HEK293 (cell line): Measurements from ENCODE around the gene TFDP1.
A peak's percentile ranks its signal among the peaks of the same experiment; 100 is the strongest.

ENCODE experiments used
- CTCF ChIA-PET: fragments of 350-600 bp; formaldehyde crosslinking; extraction: SDS; loops from one replicate; lab custom pipeline; 2021; ENCODE audit warnings: antibody characterized with exemption; lab: Yijun Ruan, JAX
- POLR2A ChIA-PET: fragments of 300-600 bp; formaldehyde crosslinking; extraction: SDS; loops from one replicate; lab custom pipeline; 2020; ENCODE audit warnings: antibody characterized with exemption, inconsistent platforms; lab: Yijun Ruan, JAX
- H3K27ac ChIP-seq: fragments of 200-500 bp; sonication (Bioruptor generic); 2 replicates; pipeline ENCODE4 v1.5.1; 2014; ENCODE audit warnings: low read depth, low read length, control low read depth, inconsistent platforms; ENCODE audit errors: extremely low read depth
- H3K36me3 ChIP-seq, 2 experiments: fragments of 200-500 bp in 1 of 2; sonication (Bioruptor generic) in 1 of 2; 1 replicate in 1 of 2; 2 replicates in 1 of 2; pipeline ENCODE4 v1.5.1; 2014 to 2017; ENCODE audit warnings: inconsistent platforms in 2 of 2, low read length in 2 of 2; ENCODE audit not compliant: control insufficient read depth in 2 of 2, insufficient read depth in 1 of 2
- H3K4me1 ChIP-seq: fragments of 200-500 bp; sonication (Bioruptor generic); 2 replicates; pipeline ENCODE4 v1.5.1; 2014; ENCODE audit warnings: mild to moderate bottlenecking, low read length, inconsistent platforms; ENCODE audit not compliant: control insufficient read depth, insufficient read depth
- H3K4me3 ChIP-seq: 2 replicates; pipeline ENCODE4 v1.5.1; 2011; ENCODE audit warnings: low read depth, mild to moderate bottlenecking, control low read depth, low read length, moderate library complexity
- H3K9me3 ChIP-seq: fragments of 200-500 bp; sonication (Bioruptor generic); 2 replicates; pipeline ENCODE4 v1.5.1; 2014; ENCODE audit warnings: low read depth, low read length, inconsistent platforms; ENCODE audit not compliant: control insufficient read depth, insufficient read depth
- IKZF3 ChIP-seq: fragments of 450-650 bp; IDR thresholded peaks from 2 replicates; pipeline ENCODE4 v1.5.0; 2018; ENCODE audit warnings: missing biosample characterization, mild to moderate bottlenecking, missing genetic modification characterization, moderate library complexity
- PATZ1 ChIP-seq: fragments of 450-650 bp; formaldehyde crosslinking; IDR thresholded peaks from 2 replicates; pipeline ENCODE4 v1.5.1; 2016; ENCODE audit warnings: missing biosample characterization, missing genetic modification characterization
- WT1 ChIP-seq: fragments of 450-650 bp; formaldehyde crosslinking; IDR thresholded peaks from 2 replicates; pipeline ENCODE4 v1.5.1; 2016; ENCODE audit warnings: missing biosample characterization, missing genetic modification characterization
- YY2 ChIP-seq: fragments of 450-650 bp; formaldehyde crosslinking; IDR thresholded peaks from 2 replicates; pipeline ENCODE4 v1.5.1; 2016; ENCODE audit warnings: missing biosample characterization, missing genetic modification characterization
- ZBTB1 ChIP-seq: fragments of 450-650 bp; formaldehyde crosslinking; IDR thresholded peaks from 2 replicates; pipeline ENCODE4 v1.5.1; 2016; ENCODE audit warnings: missing biosample characterization, missing genetic modification characterization
- ZFP3 ChIP-seq: fragments of 450-650 bp; formaldehyde crosslinking; IDR thresholded peaks from 2 replicates; pipeline ENCODE4 v1.5.1; 2016; ENCODE audit warnings: low read depth, missing biosample characterization, missing genetic modification characterization
- ZNF133 ChIP-seq: fragments of 450-650 bp; formaldehyde crosslinking; IDR thresholded peaks from 2 replicates; pipeline ENCODE4 v1.5.1; 2016; ENCODE audit warnings: missing biosample characterization, missing genetic modification characterization
- ZNF174 ChIP-seq: fragments of 450-650 bp; formaldehyde crosslinking; IDR thresholded peaks from 2 replicates; pipeline ENCODE4 v1.5.0; 2017; ENCODE audit warnings: missing biosample characterization, mild to moderate bottlenecking, missing genetic modification characterization
- ZNF184 ChIP-seq: fragments of 450-650 bp; IDR thresholded peaks from 2 replicates; pipeline ENCODE4 v1.5.1; 2018; ENCODE audit warnings: missing biosample characterization, mild to moderate bottlenecking, missing genetic modification characterization
- ZNF2 ChIP-seq: fragments of 450-650 bp; formaldehyde crosslinking; IDR thresholded peaks from 2 replicates; pipeline ENCODE4 v1.5.1; 2016; ENCODE audit warnings: missing biosample characterization, missing genetic modification characterization
- ZNF202 ChIP-seq: fragments of 450-650 bp; formaldehyde crosslinking; IDR thresholded peaks from 2 replicates; pipeline ENCODE4 v1.5.1; 2016; ENCODE audit warnings: missing biosample characterization, missing genetic modification characterization, borderline replicate concordance
- ZNF274 ChIP-seq, 2 experiments: fragments of 200-500 bp in 1 of 2; fragments of 450-650 bp in 1 of 2; sonication (Bioruptor generic) in 1 of 2; formaldehyde crosslinking in 1 of 2; IDR thresholded peaks; 2 replicates each; pipeline versions ENCODE4 v1.5.1 to v1.6.1; 2014 to 2016; ENCODE audit warnings: borderline replicate concordance in 1 of 2, inconsistent platforms in 1 of 2, low read length in 1 of 2, missing biosample characterization in 1 of 2, missing genetic modification characterization in 1 of 2
- ZNF324 ChIP-seq: fragments of 450-650 bp; formaldehyde crosslinking; IDR thresholded peaks from 2 replicates; pipeline ENCODE4 v1.5.1; 2016; ENCODE audit warnings: missing biosample characterization, missing genetic modification characterization
- ZNF473 ChIP-seq: fragments of 450-650 bp; formaldehyde crosslinking; IDR thresholded peaks from 2 replicates; pipeline ENCODE4 v1.5.1; 2017; ENCODE audit warnings: missing biosample characterization, missing genetic modification characterization
- ZNF571 ChIP-seq: fragments of 450-650 bp; formaldehyde crosslinking; IDR thresholded peaks from 2 replicates; pipeline ENCODE4 v1.5.0; 2017; ENCODE audit warnings: missing biosample characterization, missing genetic modification characterization
- ZNF626 ChIP-seq: fragments of 450-650 bp; sonication (Bioruptor Pico); formaldehyde crosslinking; IDR thresholded peaks from 2 replicates; pipeline ENCODE4 v1.5.1; 2018; ENCODE audit warnings: missing biosample characterization, missing genetic modification characterization, inconsistent platforms
- ZNF701 ChIP-seq: fragments of 450-650 bp; formaldehyde crosslinking; IDR thresholded peaks from 2 replicates; pipeline ENCODE4 v1.5.1; 2016; ENCODE audit warnings: missing biosample characterization, missing genetic modification characterization
- ZNF830 ChIP-seq: fragments of 450-650 bp; IDR thresholded peaks from 2 replicates; pipeline ENCODE4 v1.5.0; 2018; ENCODE audit warnings: missing biosample characterization, missing genetic modification characterization, low read depth, mild to moderate bottlenecking, moderate library complexity
- ZSCAN4 ChIP-seq: fragments of 450-650 bp; formaldehyde crosslinking; IDR thresholded peaks from 2 replicates; pipeline ENCODE4 v1.5.1; 2017; ENCODE audit warnings: missing biosample characterization, missing genetic modification characterization
- TF ChIP-seq, protein P1 (sequence below): fragments of 450-650 bp; formaldehyde crosslinking; optimal IDR thresholded peaks from 2 replicates; pipeline ENCODE3; 2016; ENCODE audit warnings: missing biosample characterization, mild to moderate bottlenecking, missing genetic modification characterization
- TF ChIP-seq, protein P2 (sequence below): sonication (generic); formaldehyde crosslinking; IDR thresholded peaks from 2 replicates; pipeline ENCODE4 v1.8.1; 2022; ENCODE audit warnings: mild to moderate bottlenecking, moderate library complexity, missing genetic modification reagents
- TF ChIP-seq, protein P3 (sequence below): fragments of 450-650 bp; formaldehyde crosslinking; IDR thresholded peaks from 2 replicates; pipeline ENCODE4; 2016; ENCODE audit warnings: missing biosample characterization, missing genetic modification characterization
- TF ChIP-seq, protein P4 (sequence below): fragments of 450-650 bp; IDR thresholded peaks from 2 replicates; pipeline ENCODE4 v1.5.1; 2018; ENCODE audit warnings: missing biosample characterization, missing genetic modification characterization

Gene TFDP1

GRCh38 chr13:113634279-113635047 is 49.9 kb downstream of the TFDP1 start:
- H3K4me3 ChIP-seq = no peak overlapping the region
- CTCF ChIA-PET = no interaction called here
- TF ChIP-seq ZSCAN4 (tag by site-specific recombination) = peak; percentile 50; the same call in 1 of the 2 replicates
- TF ChIP-seq ZNF184 = no peak
- TF ChIP-seq, protein P1, sequence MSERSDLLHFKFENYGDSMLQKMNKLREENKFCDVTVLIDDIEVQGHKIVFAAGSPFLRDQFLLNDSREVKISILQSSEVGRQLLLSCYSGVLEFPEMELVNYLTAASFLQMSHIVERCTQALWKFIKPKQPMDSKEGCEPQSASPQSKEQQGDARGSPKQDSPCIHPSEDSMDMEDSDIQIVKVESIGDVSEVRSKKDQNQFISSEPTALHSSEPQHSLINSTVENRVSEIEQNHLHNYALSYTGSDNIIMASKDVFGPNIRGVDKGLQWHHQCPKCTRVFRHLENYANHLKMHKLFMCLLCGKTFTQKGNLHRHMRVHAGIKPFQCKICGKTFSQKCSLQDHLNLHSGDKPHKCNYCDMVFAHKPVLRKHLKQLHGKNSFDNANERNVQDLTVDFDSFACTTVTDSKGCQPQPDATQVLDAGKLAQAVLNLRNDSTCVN = peak; percentile 12
- POLR2A ChIA-PET = no interaction called here
- peaks cover 0 to 99% of the 10 kb centered on the region in 2 experiments; a peak in 2 of 3 replicates for H3K36me3 ChIP-seq
- no peak overlapping the region for H3K27ac ChIP-seq
- no peaks in the 10 kb centered on the region for H3K9me3 ChIP-seq
- H3K4me1 ChIP-seq = no peaks in the 10 kb centered on the region

GRCh38 chr13:113635048-113635420 is 50.5 kb downstream of the TFDP1 start:
- no peaks in the 10 kb centered on the region for H3K4me1 ChIP-seq
- POLR2A ChIA-PET = no interaction called here
- TF ChIP-seq ZFP3 (no peak), ZNF2 (tag by site-specific recombination) (no peak), ZNF274 (IDR thresholded peaks at IDR 0.05; ENCODE audit: low read length) (no peak), ZNF274 (tag by site-specific recombination; IDR thresholded peaks at IDR 0.05; ENCODE audit: borderline replicate concordance) (no peak), ZNF701 (tag by site-specific recombination) (no peak), ZNF626 (tag by site-specific recombination) (no peak), WT1 (tag by site-specific recombination) (no peak), PATZ1 (tag by site-specific recombination) (no peak), ZNF830 (no peak), ZNF324 (tag by site-specific recombination) (no peak), ZNF174 (tag by site-specific recombination) (no peak), YY2 (no peak), ZNF571 (tag by site-specific recombination) (no peak), IKZF3 (tag by site-specific recombination) (no peak), ZNF202 (no peak), ZNF133 (tag by site-specific recombination) (no peak), ZNF473 (tag by site-specific recombination) (no peak), ZBTB1 (tag by site-specific recombination) (no peak)
- TF ChIP-seq, protein P2, sequence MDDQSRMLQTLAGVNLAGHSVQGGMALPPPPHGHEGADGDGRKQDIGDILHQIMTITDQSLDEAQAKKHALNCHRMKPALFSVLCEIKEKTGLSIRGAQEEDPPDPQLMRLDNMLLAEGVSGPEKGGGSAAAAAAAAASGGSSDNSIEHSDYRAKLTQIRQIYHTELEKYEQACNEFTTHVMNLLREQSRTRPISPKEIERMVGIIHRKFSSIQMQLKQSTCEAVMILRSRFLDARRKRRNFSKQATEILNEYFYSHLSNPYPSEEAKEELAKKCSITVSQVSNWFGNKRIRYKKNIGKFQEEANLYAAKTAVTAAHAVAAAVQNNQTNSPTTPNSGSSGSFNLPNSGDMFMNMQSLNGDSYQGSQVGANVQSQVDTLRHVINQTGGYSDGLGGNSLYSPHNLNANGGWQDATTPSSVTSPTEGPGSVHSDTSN (CRISPR knock-in tag) = no peak
- TF ChIP-seq, protein P3, sequence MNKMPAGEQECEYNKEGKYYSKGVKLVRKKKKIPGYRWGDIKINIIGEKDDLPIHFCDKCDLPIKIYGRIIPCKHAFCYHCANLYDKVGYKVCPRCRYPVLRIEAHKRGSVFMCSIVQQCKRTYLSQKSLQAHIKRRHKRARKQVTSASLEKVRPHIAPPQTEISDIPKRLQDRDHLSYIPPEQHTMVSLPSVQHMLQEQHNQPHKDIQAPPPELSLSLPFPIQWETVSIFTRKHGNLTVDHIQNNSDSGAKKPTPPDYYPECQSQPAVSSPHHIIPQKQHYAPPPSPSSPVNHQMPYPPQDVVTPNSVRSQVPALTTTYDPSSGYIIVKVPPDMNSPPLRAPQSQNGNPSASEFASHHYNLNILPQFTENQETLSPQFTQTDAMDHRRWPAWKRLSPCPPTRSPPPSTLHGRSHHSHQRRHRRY (tag by site-specific recombination) = no peak
- TF ChIP-seq, protein P4, sequence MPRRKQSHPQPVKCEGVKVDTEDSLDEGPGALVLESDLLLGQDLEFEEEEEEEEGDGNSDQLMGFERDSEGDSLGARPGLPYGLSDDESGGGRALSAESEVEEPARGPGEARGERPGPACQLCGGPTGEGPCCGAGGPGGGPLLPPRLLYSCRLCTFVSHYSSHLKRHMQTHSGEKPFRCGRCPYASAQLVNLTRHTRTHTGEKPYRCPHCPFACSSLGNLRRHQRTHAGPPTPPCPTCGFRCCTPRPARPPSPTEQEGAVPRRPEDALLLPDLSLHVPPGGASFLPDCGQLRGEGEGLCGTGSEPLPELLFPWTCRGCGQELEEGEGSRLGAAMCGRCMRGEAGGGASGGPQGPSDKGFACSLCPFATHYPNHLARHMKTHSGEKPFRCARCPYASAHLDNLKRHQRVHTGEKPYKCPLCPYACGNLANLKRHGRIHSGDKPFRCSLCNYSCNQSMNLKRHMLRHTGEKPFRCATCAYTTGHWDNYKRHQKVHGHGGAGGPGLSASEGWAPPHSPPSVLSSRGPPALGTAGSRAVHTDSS (tag by site-specific recombination) = no peak
- TF ChIP-seq, all 188 proteins: peak for 0
- Histone ChIP-seq H3K4me3 (no peak overlapping the region), H3K36me3 (peaks cover 0 to 99% of the 10 kb centered on the region in 2 experiments; a peak in 2 of 3 replicates), H3K27ac (no peak overlapping the region), H3K9me3 (no peaks in the 10 kb centered on the region)
- CTCF ChIA-PET = no interaction called here
